B cell (primary cell): ENCODE data around the gene CUBN.

Source experiments
- EZH2 ChIP-seq: IDR thresholded peaks from 2 replicates; pipeline ENCODE4 v1.6.1; 2012; ENCODE audit warnings: borderline replicate concordance, low read depth, mild to moderate bottlenecking, moderate library complexity, low read length; ENCODE audit not compliant: insufficient read depth, poor library complexity, severe bottlenecking
- TF ChIP-seq, protein P1 (sequence below): fragments of 200-600 bp; IDR thresholded peaks from one replicate; pipeline ENCODE4 v1.8.0; 2022; ENCODE audit warnings: antibody characterized with exemption, mild to moderate bottlenecking

GRCh38 chr10:17101257-17101909 is 28.2 kb downstream of the CUBN start:
- no peak for TF ChIP-seq EZH2
- TF ChIP-seq, protein P1, sequence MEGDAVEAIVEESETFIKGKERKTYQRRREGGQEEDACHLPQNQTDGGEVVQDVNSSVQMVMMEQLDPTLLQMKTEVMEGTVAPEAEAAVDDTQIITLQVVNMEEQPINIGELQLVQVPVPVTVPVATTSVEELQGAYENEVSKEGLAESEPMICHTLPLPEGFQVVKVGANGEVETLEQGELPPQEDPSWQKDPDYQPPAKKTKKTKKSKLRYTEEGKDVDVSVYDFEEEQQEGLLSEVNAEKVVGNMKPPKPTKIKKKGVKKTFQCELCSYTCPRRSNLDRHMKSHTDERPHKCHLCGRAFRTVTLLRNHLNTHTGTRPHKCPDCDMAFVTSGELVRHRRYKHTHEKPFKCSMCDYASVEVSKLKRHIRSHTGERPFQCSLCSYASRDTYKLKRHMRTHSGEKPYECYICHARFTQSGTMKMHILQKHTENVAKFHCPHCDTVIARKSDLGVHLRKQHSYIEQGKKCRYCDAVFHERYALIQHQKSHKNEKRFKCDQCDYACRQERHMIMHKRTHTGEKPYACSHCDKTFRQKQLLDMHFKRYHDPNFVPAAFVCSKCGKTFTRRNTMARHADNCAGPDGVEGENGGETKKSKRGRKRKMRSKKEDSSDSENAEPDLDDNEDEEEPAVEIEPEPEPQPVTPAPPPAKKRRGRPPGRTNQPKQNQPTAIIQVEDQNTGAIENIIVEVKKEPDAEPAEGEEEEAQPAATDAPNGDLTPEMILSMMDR, result no peak
